Measurements from ENCODE around the gene UTF1. TPM values are rescaled to one million over a fixed set of nuclear protein-coding genes. Genes with fewer than 3 reads are reported as not detected.

Gene UTF1
- polyA plus RNA-seq, 3 donors, result not detected

- WGBS, 3 donors, result 77 to 83% (median 79%) methylated on average over 17 of the region's 17 CpGs
- no peak overlapping the region for H3K27ac ChIP-seq (ENCODE audit: low read depth, low read length)
Measured at GRCh38 chr10:133206356-133207040, 23.5 kb upstream of the UTF1 start.

GRCh38 chr10:133207041-133207600, 22.9 kb upstream of the UTF1 start:
- H3K27ac ChIP-seq (ENCODE audit: low read depth, low read length), result no peak overlapping the region
- WGBS, 3 donors, result 85 to 93% (median 91%) methylated on average over 36 of the region's 36 CpGs

GRCh38 chr10:133207627-133208026, 22.4 kb upstream of the UTF1 start:
- WGBS, 3 donors, result 78 to 86% (median 80%) methylated on average over 15 to 17 of the region's 17 CpGs

GRCh38 chr10:133208466-133208865, 21.6 kb upstream of the UTF1 start:
- no peak overlapping the region for H3K27ac ChIP-seq (ENCODE audit: low read depth, low read length)
- WGBS, 3 donors, result 90 to 93% (median 91%) methylated on average over 17 to 18 of the region's 18 CpGs

More at GRCh38 chr10:133207627-133208026, 22.4 kb upstream of the UTF1 start:
- no peak overlapping the region for H3K27ac ChIP-seq (ENCODE audit: low read depth, low read length)

- 93 to 96% (median 94%) methylated on average over 14 of the region's 14 CpGs for WGBS, 3 donors
- no peak overlapping the region for H3K27ac ChIP-seq (ENCODE audit: low read depth, low read length)
Measured at GRCh38 chr10:133209117-133209516, 20.9 kb upstream of the UTF1 start.

- 86 to 90% (median 87%) methylated on average over 18 to 20 of the region's 20 CpGs for WGBS, 3 donors
- no peak overlapping the region for H3K27ac ChIP-seq (ENCODE audit: low read depth, low read length)
Measured at GRCh38 chr10:133209641-133210040, 20.4 kb upstream of the UTF1 start.

- no peak overlapping the region for H3K27ac ChIP-seq (ENCODE audit: low read depth, low read length)
- WGBS, 3 donors, result 52 to 73% (median 67%) methylated on average over 24 to 27 of the region's 27 CpGs
Measured at GRCh38 chr10:133210398-133211140, 19.4 kb upstream of the UTF1 start.

GRCh38 chr10:133211141-133211830, 18.7 kb upstream of the UTF1 start:
- WGBS, 3 donors, result 73 to 85% (median 80%) methylated on average over 21 to 25 of the region's 25 CpGs
- no peak overlapping the region for H3K27ac ChIP-seq (ENCODE audit: low read depth, low read length)

- 81 to 89% (median 89%) methylated on average over 34 of the region's 34 CpGs for WGBS, 3 donors
- no peak overlapping the region for H3K27ac ChIP-seq (ENCODE audit: low read depth, low read length)
Measured at GRCh38 chr10:133211959-133212852, 17.8 kb upstream of the UTF1 start.

GRCh38 chr10:133212853-133213494, 17.0 kb upstream of the UTF1 start:
- H3K27ac ChIP-seq (ENCODE audit: low read depth, low read length), result no peak overlapping the region
- 81 to 88% (median 85%) methylated on average over 20 of the region's 20 CpGs for WGBS, 3 donors

GRCh38 chr10:133213641-133214467, 16.2 kb upstream of the UTF1 start:
- H3K27ac ChIP-seq (ENCODE audit: low read depth, low read length), result no peak overlapping the region
- 74 to 85% (median 82%) methylated on average over 32 of the region's 32 CpGs for WGBS, 3 donors

GRCh38 chr10:133214468-133215410, 15.3 kb upstream of the UTF1 start:
- WGBS, 3 donors, result 65 to 86% (median 77%) methylated on average over 26 to 28 of the region's 28 CpGs
- no peak overlapping the region for H3K27ac ChIP-seq (ENCODE audit: low read depth, low read length)

GRCh38 chr10:133215586-133215985, 14.4 kb upstream of the UTF1 start:
- WGBS, 3 donors, result 85 to 92% (median 91%) methylated on average over 27 of the region's 27 CpGs
- H3K27ac ChIP-seq (ENCODE audit: low read depth, low read length), result no peak overlapping the region

GRCh38 chr10:133216776-133217175, 13.2 kb upstream of the UTF1 start:
- WGBS, 3 donors, result 75 to 82% (median 81%) methylated on average over 26 of the region's 26 CpGs
- H3K27ac ChIP-seq (ENCODE audit: low read depth, low read length), result no peak overlapping the region

- no peak overlapping the region for H3K27ac ChIP-seq (ENCODE audit: low read depth, low read length)
- WGBS, 3 donors, result 83 to 86% (median 85%) methylated on average over 25 of the region's 25 CpGs
Measured at GRCh38 chr10:133217800-133218589, 12.0 kb upstream of the UTF1 start.

Data from adipose tissue (tissue), 3 donors.